ENCODE measurements around the gene NFATC4.
A peak's percentile ranks its signal among the peaks of the same experiment; 100 is the strongest.
"Not testable (repeated sequence)": the region's sequence is repeated elsewhere in the genome, so short reads cannot be mapped to it uniquely, and the experiment has no call there.

NFATC4 gene
- 0 to 0.36 (median 0.06) reads per million in 9 experiments for total RNA-seq

DNA sequence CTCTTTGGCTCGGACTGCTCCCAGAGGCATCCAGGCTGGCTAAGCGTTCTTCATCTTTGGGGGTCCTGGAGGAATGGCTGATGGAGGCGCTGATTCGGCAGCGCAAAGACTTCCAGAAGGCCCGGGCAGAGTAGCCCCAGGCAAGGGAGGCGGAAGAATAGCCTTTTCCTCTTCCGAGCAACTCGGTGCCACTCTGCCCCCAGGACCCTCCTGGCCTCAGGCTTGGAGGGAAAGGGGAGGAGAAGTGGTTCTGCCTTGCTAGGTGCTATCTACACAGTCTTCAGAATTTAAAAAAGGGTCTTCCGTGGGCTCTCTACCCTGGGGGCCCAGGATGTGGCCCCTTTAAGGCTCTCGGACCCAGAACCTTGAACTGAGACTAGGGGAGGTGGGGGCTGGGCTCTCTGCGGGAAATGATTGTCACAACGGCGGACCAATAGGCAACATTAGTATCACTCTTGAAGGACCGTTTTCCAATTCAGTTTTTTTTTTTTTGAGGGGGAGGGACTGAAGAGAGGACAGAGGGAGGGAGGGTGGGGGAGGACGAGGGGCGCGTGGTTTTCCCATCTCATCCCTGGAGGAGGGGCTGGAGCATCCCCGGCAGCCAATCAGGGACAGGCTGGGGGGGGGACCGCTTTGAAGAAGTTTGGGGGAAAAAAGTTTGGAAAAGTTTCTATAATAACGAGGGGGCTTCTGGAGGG is at the start of gene NFATC4:
Gene NFATC4, plus strand, starts transcription at position 671 of the 698 bp plus-strand sequence. CDS start 157 bp downstream, outside the sequence.
- H3K27me3 Mint-ChIP-seq, result peaks cover 53 to 70% of the 10 kb centered on the region in 2 donors

DNA sequence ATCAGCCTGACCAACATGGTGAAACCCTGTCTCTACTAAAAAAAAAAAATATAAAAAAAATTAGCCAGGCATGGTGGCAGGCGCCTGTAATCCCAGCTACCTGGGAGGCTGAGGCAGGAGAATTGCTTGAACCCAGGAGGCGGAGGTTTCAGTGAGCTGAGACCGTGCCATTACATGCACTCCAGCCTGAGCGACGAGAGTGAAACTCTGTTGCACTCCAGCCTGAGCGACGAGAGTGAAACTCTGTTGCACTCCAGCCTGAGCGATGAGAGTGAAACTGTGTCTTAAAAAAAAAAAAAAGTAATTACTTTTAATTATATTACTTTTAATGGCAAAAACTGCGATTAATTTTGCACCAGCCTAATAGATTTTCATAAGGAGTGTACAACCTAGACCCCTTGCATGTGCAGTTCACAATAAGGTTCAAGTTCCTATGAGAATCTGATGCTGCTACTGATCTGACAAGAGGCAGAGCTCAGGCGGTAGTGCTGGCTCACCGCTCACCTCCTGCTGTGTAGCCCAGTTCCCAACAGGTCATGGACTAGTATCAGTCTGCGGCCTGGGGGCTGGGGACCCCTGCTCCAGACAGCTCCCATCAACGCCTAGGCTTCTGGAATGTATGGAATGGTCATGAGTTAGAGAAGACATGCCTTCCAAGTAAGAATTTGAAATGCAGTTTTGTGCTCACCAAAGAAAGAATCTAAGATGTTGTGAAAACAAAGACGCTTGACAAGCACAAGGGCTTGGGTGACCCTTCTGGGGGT is 46.6 kb upstream of the NFATC4 start:
- no peak for DNase-seq
- ATAC-seq (replicated peaks), result no peak
- Mint-ChIP-seq H3K36me3 (ENCODE audit: insufficient read depth) (no peaks in the 10 kb centered on the region), H3K4me1 (ENCODE audit: low read depth in 2 of 2) (peaks cover 10 to 11% of the 10 kb centered on the region in 2 donors), H3K27me3 (peaks cover 0 to 9% of the 10 kb centered on the region in 2 donors), H3K9me3 (no peaks in the 10 kb centered on the region), H3K27ac (no peak overlapping the region), H3K4me3 (no peak overlapping the region)

More for the DNA sequence above, at the start of gene NFATC4:
- Mint-ChIP-seq H3K36me3 (ENCODE audit: insufficient read depth) (no peaks in the 10 kb centered on the region), H3K4me1 (ENCODE audit: low read depth in 2 of 2) (peaks cover 25 to 26% of the 10 kb centered on the region in 2 donors), H3K27ac (peak within 1 kb of the TSS; percentile 20 to 54), H3K4me3 (peak within 1 kb of the TSS; percentile 70 to 78), H3K9me3 (no peaks in the 10 kb centered on the region)
- ATAC-seq (replicated peaks) (no peak), DNase-seq (no peak)

DNA sequence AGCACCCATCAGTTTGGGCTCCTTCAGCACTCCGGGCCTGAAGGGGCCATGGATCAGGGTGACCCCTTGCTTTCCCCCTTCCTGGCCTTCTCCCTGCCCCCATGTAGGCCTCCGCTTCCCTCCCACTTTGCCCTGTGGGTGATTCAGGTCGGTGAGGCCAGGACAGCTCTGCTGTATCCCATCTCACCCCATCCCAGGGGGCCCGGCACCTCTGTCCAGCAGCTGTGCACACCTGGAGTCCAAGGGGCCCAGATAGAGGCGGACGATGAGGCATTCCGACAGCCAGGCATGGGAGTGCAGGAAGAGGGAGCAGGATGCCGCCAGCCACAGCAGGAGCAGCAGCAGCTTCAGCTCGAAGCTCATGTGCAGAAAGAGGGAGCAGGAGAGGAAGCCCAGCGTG is 45.3 kb upstream of the NFATC4 start:
- ATAC-seq (replicated peaks) (no peak), DNase-seq (no peak)
- H3K4me3 Mint-ChIP-seq, result no peak overlapping the region
- H3K27me3 Mint-ChIP-seq, result peaks cover 0 to 9% of the 10 kb centered on the region in 2 donors
- peak overlapping the region in 1 of 2 donors; percentile 46 for H3K27ac Mint-ChIP-seq
- no peaks in the 10 kb centered on the region for H3K36me3 Mint-ChIP-seq (ENCODE audit: insufficient read depth)
- peaks cover 13 to 15% of the 10 kb centered on the region in 2 donors for H3K4me1 Mint-ChIP-seq (ENCODE audit: low read depth in 2 of 2)
- no peaks in the 10 kb centered on the region for H3K9me3 Mint-ChIP-seq

DNA sequence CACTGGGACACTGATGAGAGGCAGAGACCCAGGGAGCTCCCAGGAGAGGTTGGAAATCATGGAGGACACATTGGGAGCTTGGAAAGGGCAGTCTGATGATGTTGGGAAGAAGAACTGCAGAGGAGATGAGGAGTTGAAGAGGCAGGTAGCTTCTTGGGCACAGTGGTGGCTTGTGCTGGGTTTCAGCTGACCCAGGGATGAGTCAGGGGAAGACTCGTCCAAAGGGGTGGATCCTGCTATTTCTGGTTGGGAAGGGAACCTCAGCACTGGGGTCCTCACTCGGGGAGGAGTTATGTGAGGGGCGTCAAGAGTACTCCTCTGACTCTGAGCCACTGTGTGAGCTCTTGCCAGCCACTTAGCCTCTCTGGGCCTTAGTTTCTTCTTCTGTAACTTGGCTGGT is 44.6 kb upstream of the NFATC4 start:
- no peak overlapping the region for H3K4me3 Mint-ChIP-seq
- ATAC-seq (replicated peaks), result no peak
- no peak for DNase-seq
- H3K27ac Mint-ChIP-seq, result peak overlapping the region in 1 of 2 donors; percentile 15
- H3K27me3 Mint-ChIP-seq, result peaks cover 0 to 9% of the 10 kb centered on the region in 2 donors
- no peaks in the 10 kb centered on the region for H3K36me3 Mint-ChIP-seq (ENCODE audit: insufficient read depth)
- H3K9me3 Mint-ChIP-seq, result no peaks in the 10 kb centered on the region
- H3K4me1 Mint-ChIP-seq (ENCODE audit: low read depth in 2 of 2), result peaks cover 16 to 19% of the 10 kb centered on the region in 2 donors

DNA sequence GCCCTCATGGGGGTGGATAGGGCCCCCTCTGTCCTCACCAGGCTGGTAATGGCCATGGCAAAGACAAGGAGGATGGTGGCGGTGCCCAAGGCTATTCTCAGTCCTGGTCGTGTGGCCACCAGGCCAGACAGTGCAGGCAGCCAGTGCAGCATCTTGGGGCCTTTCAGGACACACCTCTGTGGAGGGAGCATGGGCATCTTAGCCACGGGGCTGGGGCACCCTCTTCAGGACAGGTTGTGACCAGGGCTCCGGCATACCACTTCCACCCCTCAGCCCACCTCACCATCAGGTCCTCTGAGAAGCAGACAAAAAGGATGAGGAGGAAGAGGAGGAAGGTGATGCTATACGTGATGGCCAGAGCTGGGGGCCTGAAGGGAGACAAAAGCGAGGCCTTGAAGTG is 44.0 kb upstream of the NFATC4 start:
- Mint-ChIP-seq H3K9me3 (no peaks in the 10 kb centered on the region), H3K27ac (peak overlapping the region; percentile 46 to 65), H3K4me3 (no peak overlapping the region), H3K4me1 (ENCODE audit: low read depth in 2 of 2) (peaks cover 22 to 26% of the 10 kb centered on the region in 2 donors), H3K27me3 (peaks cover 0 to 8% of the 10 kb centered on the region in 2 donors), H3K36me3 (ENCODE audit: insufficient read depth) (no peaks in the 10 kb centered on the region)
- ATAC-seq (replicated peaks) (no peak), DNase-seq (no peak)

DNA sequence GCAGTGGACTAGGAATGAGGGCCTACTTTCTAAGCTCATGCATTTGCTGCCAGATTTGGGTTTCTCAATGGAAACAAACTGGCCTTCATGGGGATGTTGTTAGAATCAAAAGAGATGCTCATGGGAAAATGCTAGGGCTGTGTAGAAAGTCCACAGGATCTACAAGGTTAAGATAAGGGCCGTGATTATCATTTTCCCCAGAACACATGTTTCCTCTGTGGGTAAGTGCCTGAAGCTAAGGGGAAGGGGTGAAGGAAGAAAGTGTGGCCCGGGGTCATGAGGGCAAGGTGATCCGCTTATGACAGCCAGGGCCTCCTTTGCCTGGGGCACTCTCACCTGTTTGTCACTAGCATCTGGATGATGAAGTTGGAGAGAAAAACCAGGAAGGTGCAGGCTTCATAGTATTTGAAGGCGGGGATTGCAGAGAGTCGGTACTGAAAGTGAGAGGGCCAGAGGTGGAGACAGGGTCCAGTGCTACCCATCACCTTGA is 42.9 kb upstream of the NFATC4 start:
- no peaks in the 10 kb centered on the region for H3K27me3 Mint-ChIP-seq
- no peak overlapping the region for H3K4me3 Mint-ChIP-seq
- H3K27ac Mint-ChIP-seq, result peak overlapping the region in 1 of 2 donors; percentile 83
- no peak for DNase-seq
- H3K36me3 Mint-ChIP-seq (ENCODE audit: insufficient read depth), result peaks cover 7% of the 10 kb centered on the region
- no peak for ATAC-seq (replicated peaks)
- H3K9me3 Mint-ChIP-seq, result no peaks in the 10 kb centered on the region
- H3K4me1 Mint-ChIP-seq (ENCODE audit: low read depth in 2 of 2), result peaks cover 33% of the 10 kb centered on the region in 2 donors

DNA sequence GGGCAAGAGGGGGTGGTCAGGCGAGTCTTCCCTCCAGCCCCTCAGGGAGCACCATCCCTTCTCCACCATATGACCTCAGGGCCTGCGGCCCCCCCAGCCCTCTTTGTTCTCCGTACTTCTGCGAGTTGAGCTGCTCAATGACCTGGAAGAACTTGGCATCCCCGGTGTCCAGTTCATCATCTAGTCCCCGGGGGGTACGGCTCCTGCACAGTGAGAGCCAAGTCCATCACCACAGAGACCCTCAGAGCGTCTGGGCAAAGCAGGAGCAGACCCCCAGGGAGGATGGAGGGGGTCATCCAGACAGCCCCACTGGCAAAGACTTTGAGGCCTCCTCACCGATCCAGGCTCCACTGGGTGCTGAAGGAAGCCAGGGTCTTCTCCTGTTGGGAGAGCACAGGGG is 42.0 kb upstream of the NFATC4 start:
- Mint-ChIP-seq H3K27me3 (no peaks in the 10 kb centered on the region), H3K4me1 (ENCODE audit: low read depth in 2 of 2) (peaks cover 41 to 42% of the 10 kb centered on the region in 2 donors), H3K27ac (no peak overlapping the region)

DNA sequence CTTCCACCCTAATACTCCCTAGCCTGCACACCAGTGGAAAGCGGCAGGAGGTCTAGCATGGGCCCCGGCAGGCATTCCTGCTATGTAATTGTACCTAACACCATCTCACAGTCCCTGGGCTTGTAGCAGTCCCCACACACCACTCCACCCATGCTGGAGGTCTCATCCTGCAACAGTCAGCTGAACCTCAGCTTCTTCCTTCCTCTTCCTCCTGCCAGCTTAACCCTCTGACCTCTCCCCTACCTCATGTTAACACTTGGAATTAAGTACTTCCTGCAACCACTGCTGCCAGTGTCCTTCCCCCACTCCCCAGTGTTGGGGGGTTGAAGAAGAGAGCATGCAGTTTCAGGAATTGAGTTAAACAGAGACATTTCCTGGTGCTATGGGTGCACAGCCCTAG is 40.7 kb upstream of the NFATC4 start:
- ATAC-seq (replicated peaks), result no peak
- Mint-ChIP-seq H3K4me1 (ENCODE audit: low read depth in 2 of 2) (peaks cover 51 to 54% of the 10 kb centered on the region in 2 donors), H3K4me3 (peak overlapping the region; percentile 48 to 59), H3K9me3 (no peaks in the 10 kb centered on the region), H3K27ac (peak overlapping the region; percentile 39 to 90), H3K27me3 (peaks cover 1 to 4% of the 10 kb centered on the region in 2 donors), H3K36me3 (ENCODE audit: insufficient read depth) (peaks cover 15% of the 10 kb centered on the region)
- no peak for DNase-seq

More for the DNA sequence above, 42.0 kb upstream of the NFATC4 start:
- DNase-seq (no peak), ATAC-seq (replicated peaks) (no peak)
- Mint-ChIP-seq H3K9me3 (no peaks in the 10 kb centered on the region), H3K36me3 (ENCODE audit: insufficient read depth) (peaks cover 9% of the 10 kb centered on the region), H3K4me3 (no peak overlapping the region)

DNA sequence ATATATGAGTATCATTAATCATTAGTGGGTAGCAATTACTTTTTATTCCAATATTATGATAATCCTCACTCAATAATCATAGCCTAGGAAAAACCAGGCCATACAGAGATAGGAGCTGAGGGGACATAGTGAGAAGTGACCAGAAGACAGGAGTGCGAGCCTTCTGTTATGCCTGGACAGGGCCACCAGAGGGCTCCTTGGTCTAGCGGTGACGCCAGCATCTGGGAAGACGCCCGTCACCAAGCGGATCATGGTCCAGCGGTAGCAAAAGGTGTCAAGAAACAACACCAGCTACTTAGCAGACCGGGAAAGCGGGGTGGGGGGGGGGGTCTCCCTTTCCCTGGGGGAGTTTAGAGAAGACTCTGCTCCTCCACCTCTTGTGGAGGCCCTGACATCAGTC is 40.1 kb upstream of the NFATC4 start:
- not testable (repeated sequence) for H3K9me3 Mint-ChIP-seq; DNase-seq; H3K27me3 Mint-ChIP-seq; ATAC-seq (replicated peaks)
- peaks cover 19% of the 10 kb centered on the region for H3K36me3 Mint-ChIP-seq (ENCODE audit: insufficient read depth)
- peak overlapping the region; percentile 39 to 90 for H3K27ac Mint-ChIP-seq
- H3K4me3 Mint-ChIP-seq, result peak overlapping the region; percentile 48 to 59
- H3K4me1 Mint-ChIP-seq (ENCODE audit: low read depth in 2 of 2), result peaks cover 51 to 58% of the 10 kb centered on the region in 2 donors

DNA sequence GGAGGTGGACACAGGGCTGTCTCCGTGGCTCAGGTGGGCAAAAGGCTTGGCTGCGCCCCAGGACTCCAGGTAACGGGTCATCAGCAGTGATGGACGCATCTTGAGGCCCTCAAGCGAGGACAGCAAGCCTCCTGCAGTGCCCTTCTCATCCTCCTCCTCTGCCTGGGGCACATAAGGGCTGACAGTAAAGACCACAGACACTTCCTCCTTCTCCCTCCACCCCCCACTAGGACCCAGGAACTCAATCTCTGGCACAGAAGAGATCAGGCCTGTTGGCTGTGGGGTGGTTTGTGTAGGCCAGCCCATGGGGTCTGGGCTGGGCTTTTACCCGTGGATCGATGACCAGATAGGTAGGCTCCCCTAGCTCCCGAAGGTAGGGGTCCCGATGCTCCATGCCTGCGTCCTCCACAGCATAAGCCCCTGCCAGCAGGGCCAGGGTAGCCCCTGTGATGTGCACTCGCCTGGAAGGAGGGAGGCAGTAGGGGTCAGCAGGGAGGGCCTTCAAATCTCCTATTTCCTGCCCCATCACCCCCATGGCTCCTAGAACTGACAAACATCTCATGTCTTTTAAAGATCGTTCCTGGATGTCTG is 38.8 kb upstream of the NFATC4 start:
- Mint-ChIP-seq H3K9me3 (no peaks in the 10 kb centered on the region), H3K27ac (peak overlapping the region; percentile 90 to 93), H3K4me3 (peak overlapping the region; percentile 59 to 66), H3K27me3 (peaks cover 4 to 9% of the 10 kb centered on the region in 2 donors), H3K4me1 (ENCODE audit: low read depth in 2 of 2) (peaks cover 56 to 57% of the 10 kb centered on the region in 2 donors), H3K36me3 (ENCODE audit: insufficient read depth) (peaks cover 24% of the 10 kb centered on the region)
- no peak for ATAC-seq (replicated peaks)
- no peak for DNase-seq

DNA sequence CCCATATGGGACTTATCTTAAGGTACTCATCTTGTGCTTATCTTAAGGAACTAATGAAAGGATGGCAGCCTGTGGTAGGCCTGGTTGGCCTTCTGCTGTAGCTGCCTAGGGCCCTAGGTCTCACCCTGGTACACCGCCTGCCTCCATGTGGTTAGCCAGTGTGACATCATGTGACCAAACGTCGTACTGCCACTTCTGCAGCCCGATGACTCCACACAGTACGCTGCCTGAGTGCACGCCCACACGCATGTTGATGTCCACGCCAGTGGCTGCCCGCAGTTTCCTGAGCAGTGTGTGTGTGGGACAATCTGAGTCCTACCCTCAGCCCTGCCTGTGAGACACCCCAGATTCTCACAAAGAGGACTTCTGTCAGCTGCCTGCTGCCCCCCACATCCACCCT is 38.2 kb upstream of the NFATC4 start:
- peak; percentile 80 for ATAC-seq (replicated peaks)
- H3K4me3 Mint-ChIP-seq, result peak overlapping the region; percentile 59 to 66
- peaks cover 4 to 15% of the 10 kb centered on the region in 2 donors for H3K27me3 Mint-ChIP-seq
- peaks cover 27% of the 10 kb centered on the region for H3K36me3 Mint-ChIP-seq (ENCODE audit: insufficient read depth)
- DNase-seq, result peak; percentile 81 to 84 (median 83)
- peaks cover 56 to 58% of the 10 kb centered on the region in 2 donors for H3K4me1 Mint-ChIP-seq (ENCODE audit: low read depth in 2 of 2)
- peak overlapping the region; percentile 90 to 93 for H3K27ac Mint-ChIP-seq
- H3K9me3 Mint-ChIP-seq, result no peaks in the 10 kb centered on the region

DNA sequence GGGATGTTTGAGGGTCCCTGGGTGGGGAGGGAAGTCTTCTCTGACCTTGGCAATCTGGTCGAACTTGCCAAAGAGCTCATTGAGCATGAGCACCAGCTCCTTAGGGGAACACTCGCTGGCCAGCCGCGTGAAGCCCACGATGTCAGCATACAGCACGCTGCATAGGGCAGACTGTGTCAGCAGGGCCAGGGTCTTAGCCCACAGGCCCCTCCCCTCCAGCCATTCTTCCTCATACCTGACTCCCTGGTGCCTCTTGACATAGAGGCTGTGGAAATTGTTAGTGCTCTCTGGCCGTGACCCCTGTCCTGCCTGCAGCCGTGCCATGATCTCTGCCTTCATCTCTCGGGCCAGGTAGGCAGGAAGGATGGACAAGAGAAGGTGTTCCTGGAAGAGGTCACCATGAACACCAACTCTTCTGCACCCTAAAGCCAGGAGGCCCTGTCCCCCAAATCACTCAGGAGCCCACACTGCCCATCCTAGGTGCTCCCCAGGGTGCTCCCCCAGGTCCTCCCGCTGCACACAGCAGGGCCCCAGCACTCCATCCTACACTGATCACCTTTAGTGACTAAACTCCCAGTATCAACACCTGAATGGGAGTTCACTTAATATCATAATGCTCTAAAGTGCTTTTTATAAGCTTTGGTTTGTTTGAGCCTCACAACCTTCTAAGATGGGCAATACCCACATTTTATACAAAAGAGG is 36.9 kb upstream of the NFATC4 start:
- no peaks in the 10 kb centered on the region for H3K9me3 Mint-ChIP-seq
- peaks cover 64% of the 10 kb centered on the region in 2 donors for H3K4me1 Mint-ChIP-seq (ENCODE audit: low read depth in 2 of 2)
- DNase-seq (no peak), ATAC-seq (replicated peaks) (no peak)
- H3K27ac Mint-ChIP-seq, result peak overlapping the region; percentile 90 to 93
- peaks cover 28% of the 10 kb centered on the region for H3K36me3 Mint-ChIP-seq (ENCODE audit: insufficient read depth)
- peaks cover 4 to 25% of the 10 kb centered on the region in 2 donors for H3K27me3 Mint-ChIP-seq
- H3K4me3 Mint-ChIP-seq, result peak overlapping the region in 1 of 2 donors; percentile 92

Data from effector memory CD8-positive, alpha-beta T cell (primary cell).